Natural killer cell (primary cell): ENCODE results near the gene CMBL. TPM values are rescaled to one million over a fixed set of nuclear protein-coding genes. Genes with fewer than 3 reads are reported as not detected.

ENCODE experiments used
- ATAC-seq, 3 donors: fragments of 150-1000 bp in 2 of 3; fragments of 200-7000 bp in 1 of 3; cut with Tn5 transposase; 1 replicate in 1 of 3; 2 replicates in 2 of 3; pipeline ENCODE4 v1.10.0; 2021; ENCODE audit warnings: mild to moderate bottlenecking in 2 of 3, moderate library complexity in 2 of 3
- DNase-seq, 2 donors: peaks; one replicate each; pipeline versions ENCODE4 v3.0.0 to v3.0.0-alpha.2; 2013 to 2021; ENCODE audit warnings: mixed read lengths in 1 of 2
- H3K27ac ChIP-seq: one replicate; pipeline ENCODE4 v1.5.1; 2013; ENCODE audit warnings: mild to moderate bottlenecking, low read length
- H3K27me3 ChIP-seq: one replicate; pipeline ENCODE4 v1.6.1; 2013; ENCODE audit warnings: low read length; ENCODE audit not compliant: control insufficient read depth, insufficient read depth
- H3K36me3 ChIP-seq: one replicate; pipeline ENCODE4 v1.6.1; 2013; ENCODE audit warnings: low read length; ENCODE audit not compliant: control insufficient read depth, insufficient read depth
- H3K4me1 ChIP-seq: one replicate; pipeline ENCODE4 v1.6.1; 2013; ENCODE audit warnings: low read length; ENCODE audit not compliant: control insufficient read depth, insufficient read depth
- H3K4me3 ChIP-seq: one replicate; pipeline ENCODE4 v1.5.1; 2013; ENCODE audit warnings: low read length
- H3K9me3 ChIP-seq: one replicate; pipeline ENCODE4 v1.6.1; 2013; ENCODE audit warnings: low read length; ENCODE audit not compliant: control insufficient read depth, insufficient read depth
- H3K27ac Mint-ChIP-seq, 2 donors: one replicate each; pipeline ENCODE4 v1.8.0; 2022; ENCODE audit warnings: mild to moderate bottlenecking in 2 of 2, mixed read lengths in 2 of 2, moderate library complexity in 1 of 2
- H3K27me3 Mint-ChIP-seq, 2 donors: one replicate each; pipeline ENCODE4 v1.8.0; 2022; ENCODE audit warnings: low read depth in 2 of 2, mixed read lengths in 2 of 2
- H3K36me3 Mint-ChIP-seq: one replicate; pipeline ENCODE4 v1.8.0; 2022; ENCODE audit warnings: mixed read lengths
- H3K4me1 Mint-ChIP-seq, 2 donors: one replicate each; pipeline ENCODE4 v1.8.0; 2022; ENCODE audit warnings: mixed read lengths in 2 of 2
- H3K4me3 Mint-ChIP-seq: one replicate; pipeline ENCODE4 v1.8.0; 2022; ENCODE audit warnings: mild to moderate bottlenecking, moderate library complexity, mixed read lengths
- H3K9me3 Mint-ChIP-seq, 2 donors: one replicate each; pipeline ENCODE4 v1.8.0; 2022; ENCODE audit warnings: mixed read lengths in 2 of 2
- WGBS: methylation state at CpG from one replicate; pipeline ENCODE4 v1.1.7; 2013; ENCODE audit warnings: missing lambda C conversion rate; ENCODE audit not compliant: insufficient coverage; 5-methylcytosine and 5-hydroxymethylcytosine counted together
- intact Hi-C: fragments of 100-400 bp; cut with micrococcal nuclease; formaldehyde crosslinking; loops from one replicate; pipeline ENCODE4 v1.14.2; 2022
- total RNA-seq, 4 donors: library from RNA; stranded (reverse); fragments of 120-200 nt in 1 of 4; gene quantifications; one replicate each; pipeline versions ENCODE4 v1.2.3 to v1.2.4, GENCODE V29; 2013 to 2022
- TF ChIP-seq, protein P1 (sequence below): fragments of 200-600 bp; IDR thresholded peaks from one replicate; pipeline ENCODE4 v1.8.0; 2022; ENCODE audit warnings: antibody characterized with exemption

Gene CMBL
- total RNA-seq, 3 donors from 2014 or later (not counting 1 experiment from before 2014, with no cell fraction given), result 0.45 to 1.0 TPM; not detected in 1

DNA sequence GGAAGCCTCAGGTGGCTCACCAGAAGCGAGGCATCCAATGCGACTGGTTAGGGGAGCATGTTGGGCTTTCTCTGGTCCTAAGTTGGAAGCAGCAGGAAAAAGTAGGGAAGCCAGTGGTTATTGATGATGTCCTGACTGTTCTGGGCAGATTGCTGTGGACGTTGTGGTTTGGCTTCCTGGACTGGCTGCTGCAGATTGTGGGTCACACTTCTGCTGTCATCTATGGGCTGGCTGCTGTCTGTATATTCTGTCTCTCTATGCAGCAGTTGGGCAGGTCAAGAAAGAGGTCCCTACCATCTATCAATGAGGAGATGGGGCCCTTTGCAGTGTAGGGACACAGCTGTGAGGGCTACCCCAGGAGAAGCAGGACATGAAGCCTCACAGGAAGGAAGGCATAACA lies 32.3 kb upstream of the CMBL start:
- WGBS, result 66% methylated on average over 3 of the region's 3 CpGs
- Histone ChIP-seq H3K27me3 (no peaks in the 10 kb centered on the region), H3K4me3 (no peak overlapping the region), H3K9me3 (no peaks in the 10 kb centered on the region), H3K27ac (no peak overlapping the region), H3K36me3 (no peaks in the 10 kb centered on the region), H3K4me1 (no peaks in the 10 kb centered on the region)
- TF ChIP-seq, protein P1, sequence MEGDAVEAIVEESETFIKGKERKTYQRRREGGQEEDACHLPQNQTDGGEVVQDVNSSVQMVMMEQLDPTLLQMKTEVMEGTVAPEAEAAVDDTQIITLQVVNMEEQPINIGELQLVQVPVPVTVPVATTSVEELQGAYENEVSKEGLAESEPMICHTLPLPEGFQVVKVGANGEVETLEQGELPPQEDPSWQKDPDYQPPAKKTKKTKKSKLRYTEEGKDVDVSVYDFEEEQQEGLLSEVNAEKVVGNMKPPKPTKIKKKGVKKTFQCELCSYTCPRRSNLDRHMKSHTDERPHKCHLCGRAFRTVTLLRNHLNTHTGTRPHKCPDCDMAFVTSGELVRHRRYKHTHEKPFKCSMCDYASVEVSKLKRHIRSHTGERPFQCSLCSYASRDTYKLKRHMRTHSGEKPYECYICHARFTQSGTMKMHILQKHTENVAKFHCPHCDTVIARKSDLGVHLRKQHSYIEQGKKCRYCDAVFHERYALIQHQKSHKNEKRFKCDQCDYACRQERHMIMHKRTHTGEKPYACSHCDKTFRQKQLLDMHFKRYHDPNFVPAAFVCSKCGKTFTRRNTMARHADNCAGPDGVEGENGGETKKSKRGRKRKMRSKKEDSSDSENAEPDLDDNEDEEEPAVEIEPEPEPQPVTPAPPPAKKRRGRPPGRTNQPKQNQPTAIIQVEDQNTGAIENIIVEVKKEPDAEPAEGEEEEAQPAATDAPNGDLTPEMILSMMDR, result no peak
- no peaks in the 10 kb centered on the region for H3K4me1 Mint-ChIP-seq
- H3K27me3 Mint-ChIP-seq, result peaks cover 3 to 5% of the 10 kb centered on the region in 2 donors
- DNase-seq, result no peak
- H3K36me3 Mint-ChIP-seq, result no peaks in the 10 kb centered on the region
- no peak overlapping the region for H3K4me3 Mint-ChIP-seq
- intact Hi-C loops, result no loop called here
- H3K27ac Mint-ChIP-seq, result no peak overlapping the region
- ATAC-seq, result no peak
- no peaks in the 10 kb centered on the region for H3K9me3 Mint-ChIP-seq

DNA sequence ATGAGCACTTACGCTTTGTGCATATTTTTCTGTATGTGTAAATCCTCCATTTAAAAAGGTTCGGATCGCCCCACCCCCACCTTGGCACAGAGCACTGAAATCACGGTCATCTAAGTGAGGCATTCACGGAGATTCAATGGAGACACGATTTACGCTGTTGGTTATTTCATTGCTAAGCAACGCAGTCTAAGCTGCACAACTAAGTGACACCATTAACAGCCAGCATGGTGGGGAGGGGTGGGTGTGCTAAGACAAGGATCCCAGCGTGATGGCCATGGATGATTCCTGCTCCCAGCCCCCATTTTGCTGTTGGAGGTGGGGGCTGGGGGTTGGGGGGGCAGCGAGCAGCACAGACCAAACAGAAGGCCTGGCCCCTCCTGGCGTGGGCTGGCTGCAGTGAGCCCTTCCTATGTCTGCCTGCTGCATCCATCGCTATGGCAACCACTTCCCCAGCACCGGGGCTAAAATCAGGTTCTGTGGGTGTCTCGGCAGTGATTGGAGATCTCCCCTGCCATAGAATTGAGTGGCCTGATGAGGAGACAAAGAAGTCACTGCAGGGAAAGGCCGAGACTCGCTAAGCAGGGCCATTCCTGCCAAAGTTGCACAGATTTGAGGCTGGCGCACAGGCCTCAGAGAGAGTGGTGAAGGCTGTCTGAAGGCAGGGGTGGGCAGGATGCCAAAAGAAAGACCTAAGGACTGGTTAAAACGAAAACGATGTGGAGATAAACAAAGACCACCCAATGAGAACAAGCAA lies 31.5 kb upstream of the CMBL start:
- Mint-ChIP-seq H3K9me3 (no peaks in the 10 kb centered on the region), H3K4me3 (no peak overlapping the region), H3K36me3 (no peaks in the 10 kb centered on the region), H3K4me1 (no peaks in the 10 kb centered on the region), H3K27ac (no peak overlapping the region), H3K27me3 (peaks cover 10 to 12% of the 10 kb centered on the region in 2 donors)
- H3K27me3 ChIP-seq, result no peaks in the 10 kb centered on the region
- H3K4me3 ChIP-seq, result no peak overlapping the region
- H3K9me3 ChIP-seq, result no peaks in the 10 kb centered on the region
- no peak for DNase-seq
- WGBS, result 84% methylated on average over 19 of the region's 19 CpGs
- no peak overlapping the region for H3K27ac ChIP-seq
- H3K4me1 ChIP-seq, result no peaks in the 10 kb centered on the region
- no peaks in the 10 kb centered on the region for H3K36me3 ChIP-seq
- TF ChIP-seq, protein P1, result no peak
- intact Hi-C loops, result no loop called here
- ATAC-seq, result no peak

DNA sequence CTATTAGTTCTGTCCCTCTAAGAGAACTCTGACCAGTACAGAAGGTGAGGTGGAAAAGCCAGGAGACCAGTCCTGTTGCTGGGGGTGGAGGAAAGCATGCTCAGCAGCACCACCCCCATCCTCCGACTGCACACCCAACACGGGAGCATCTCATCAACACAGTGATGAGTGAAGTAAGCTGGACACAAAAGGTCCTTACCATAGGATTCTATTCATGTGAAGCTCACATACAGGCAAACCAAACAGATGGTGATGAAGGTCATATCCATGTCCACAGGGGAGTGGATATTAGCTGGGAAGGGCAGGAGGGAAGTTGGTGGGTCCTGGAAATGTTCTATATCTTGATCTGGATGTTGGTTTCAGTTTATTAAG lies 31.0 kb upstream of the CMBL start:
- no peak overlapping the region for H3K4me3 Mint-ChIP-seq
- ATAC-seq (no peak), DNase-seq (no peak)
- TF ChIP-seq, protein P1, result no peak
- Histone ChIP-seq H3K36me3 (no peaks in the 10 kb centered on the region), H3K4me3 (no peak overlapping the region), H3K9me3 (no peaks in the 10 kb centered on the region), H3K4me1 (peaks cover 3% of the 10 kb centered on the region), H3K27me3 (peaks cover 4% of the 10 kb centered on the region), H3K27ac (no peak overlapping the region)
- H3K27me3 Mint-ChIP-seq, result peaks cover 11 to 12% of the 10 kb centered on the region in 2 donors
- H3K27ac Mint-ChIP-seq, result no peak overlapping the region
- intact Hi-C loops, result no loop called here
- WGBS, result 92% methylated on average over 2 of the region's 2 CpGs
- H3K4me1 Mint-ChIP-seq, result peaks cover under 1% of the 10 kb centered on the region in 2 donors
- no peaks in the 10 kb centered on the region for H3K36me3 Mint-ChIP-seq
- no peaks in the 10 kb centered on the region for H3K9me3 Mint-ChIP-seq

DNA sequence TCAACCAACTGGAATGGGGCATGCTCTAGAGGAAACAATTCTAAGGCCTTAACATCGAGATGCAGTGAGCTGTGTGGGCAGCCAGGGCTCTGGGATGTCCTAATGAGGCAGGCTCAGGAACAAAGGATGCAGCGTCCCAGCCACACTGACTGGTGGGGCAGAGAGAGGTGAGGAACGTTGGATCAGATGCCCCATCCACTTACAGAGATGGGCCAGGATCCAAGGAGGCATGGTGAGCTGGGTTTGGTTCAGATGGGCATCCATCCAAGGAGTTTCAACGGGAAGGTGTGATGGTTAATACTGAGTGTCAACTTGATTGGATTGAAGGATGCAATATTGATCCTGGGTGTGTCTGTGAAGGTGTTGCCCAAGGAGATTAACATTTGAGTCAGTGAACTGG lies 30.3 kb upstream of the CMBL start:
- no peaks in the 10 kb centered on the region for H3K36me3 ChIP-seq
- no peak for ATAC-seq
- no peaks in the 10 kb centered on the region for H3K9me3 ChIP-seq
- H3K4me3 ChIP-seq, result no peak overlapping the region
- intact Hi-C loops, result no loop called here
- H3K4me1 ChIP-seq, result peaks cover 10% of the 10 kb centered on the region
- Mint-ChIP-seq H3K9me3 (no peaks in the 10 kb centered on the region), H3K4me1 (peaks cover 7 to 8% of the 10 kb centered on the region in 2 donors), H3K36me3 (no peaks in the 10 kb centered on the region), H3K4me3 (no peak overlapping the region), H3K27ac (no peak overlapping the region), H3K27me3 (peaks cover 12 to 18% of the 10 kb centered on the region in 2 donors)
- DNase-seq, result no peak
- 89% methylated on average over 4 of the region's 4 CpGs for WGBS
- peaks cover 10% of the 10 kb centered on the region for H3K27me3 ChIP-seq
- TF ChIP-seq, protein P1, result no peak
- no peak overlapping the region for H3K27ac ChIP-seq
